ENCODE data around the gene MSGN1.

Gene MSGN1

GRCh38 chr2:17816396-17817245, at the start of gene MSGN1:
TSS of gene MSGN1 (plus strand) at chr2:17816460. CDS start at chr2:17816519, 59 bp downstream.
- no peak for DNase-seq (ENCODE audit: low read depth)
- TF ChIP-seq CTCF (conservative IDR thresholded peaks at IDR 0.05; ENCODE audit: low read length): no peak
- H3K4me3 ChIP-seq (ENCODE audit: low read length): no peak within 1 kb of the TSS

GRCh38 chr2:17768894-17769293, 47.4 kb upstream of the MSGN1 start:
- DNase-seq (ENCODE audit: low read depth): no peak
- TF ChIP-seq CTCF (conservative IDR thresholded peaks at IDR 0.05; ENCODE audit: low read length): no peak
- H3K4me3 ChIP-seq (ENCODE audit: low read length): no peak overlapping the region

GRCh38 chr2:17771956-17772355, 44.3 kb upstream of the MSGN1 start:
- no peak for DNase-seq (ENCODE audit: low read depth)
- no peak overlapping the region for H3K4me3 ChIP-seq (ENCODE audit: low read length)
- no peak for TF ChIP-seq CTCF (conservative IDR thresholded peaks at IDR 0.05; ENCODE audit: low read length)

- no peak overlapping the region for H3K4me3 ChIP-seq (ENCODE audit: low read length)
- TF ChIP-seq CTCF (conservative IDR thresholded peaks at IDR 0.05; ENCODE audit: low read length): no peak
- DNase-seq (ENCODE audit: low read depth): no peak
Observed at GRCh38 chr2:17772532-17772931, 43.7 kb upstream of the MSGN1 start.

- TF ChIP-seq CTCF (conservative IDR thresholded peaks at IDR 0.05; ENCODE audit: low read length): no peak
- peak; percentile 18 for DNase-seq (ENCODE audit: low read depth)
- H3K4me3 ChIP-seq (ENCODE audit: low read length): no peak overlapping the region
Observed at GRCh38 chr2:17780546-17780945, 35.7 kb upstream of the MSGN1 start.

GRCh38 chr2:17781482-17781881, 34.8 kb upstream of the MSGN1 start:
- no peak overlapping the region for H3K4me3 ChIP-seq (ENCODE audit: low read length)
- no peak for DNase-seq (ENCODE audit: low read depth)
- no peak for TF ChIP-seq CTCF (conservative IDR thresholded peaks at IDR 0.05; ENCODE audit: low read length)

- no peak overlapping the region for H3K4me3 ChIP-seq (ENCODE audit: low read length)
- TF ChIP-seq CTCF (conservative IDR thresholded peaks at IDR 0.05; ENCODE audit: low read length): no peak
- DNase-seq (ENCODE audit: low read depth): no peak
Observed at GRCh38 chr2:17786727-17787126, 29.5 kb upstream of the MSGN1 start.

All from AG10803 (cell line).